Trophoblast cell (in vitro differentiated cells and primary cell): ENCODE data around the gene SMAP1.
A peak's percentile ranks its signal among the peaks of the same experiment; 100 is the strongest.

Source experiments
- DNase-seq, 2 donors: peaks; one replicate each; pipeline ENCODE4 v3.0.0-alpha.2; 2016
- H2AFZ ChIP-seq: 2 replicates; pipeline ENCODE4 v1.6.1; 2013; ENCODE audit warnings: low read length, moderate library complexity, mild to moderate bottlenecking; ENCODE audit not compliant: insufficient read depth, poor library complexity
- H2AK5ac ChIP-seq: 2 replicates; pipeline ENCODE4 v1.6.1; 2013; ENCODE audit warnings: mild to moderate bottlenecking, low read length
- H2BK120ac ChIP-seq: 2 replicates; pipeline ENCODE4 v1.6.1; 2013; ENCODE audit warnings: low read length, mild to moderate bottlenecking, moderate library complexity; ENCODE audit not compliant: insufficient read depth, poor library complexity
- H2BK12ac ChIP-seq: 2 replicates; pipeline ENCODE4 v1.6.1; 2013; ENCODE audit warnings: mild to moderate bottlenecking, low read length, moderate library complexity
- H2BK5ac ChIP-seq: 2 replicates; pipeline ENCODE4 v1.6.1; 2013; ENCODE audit warnings: low read length, low read depth, moderate library complexity, mild to moderate bottlenecking; ENCODE audit not compliant: poor library complexity
- H3K14ac ChIP-seq: 2 replicates; pipeline ENCODE4 v1.6.1; 2013; ENCODE audit warnings: mild to moderate bottlenecking, low read length
- H3K18ac ChIP-seq: 2 replicates; pipeline ENCODE4 v1.6.1; 2013; ENCODE audit warnings: mild to moderate bottlenecking, low read length
- H3K23ac ChIP-seq: 2 replicates; pipeline ENCODE4 v1.6.1; 2013; ENCODE audit warnings: low read length
- H3K27ac ChIP-seq: 2 replicates; pipeline ENCODE4 v1.5.1; 2013; ENCODE audit warnings: low read depth, mild to moderate bottlenecking, inconsistent platforms, low read length, moderate library complexity
- H3K27me3 ChIP-seq: 2 replicates; pipeline ENCODE4 v1.6.1; 2013; ENCODE audit warnings: inconsistent platforms, mild to moderate bottlenecking, low read length, moderate library complexity; ENCODE audit not compliant: insufficient read depth
- H3K36me3 ChIP-seq, 2 experiments: 1 replicate in 1 of 2; 2 replicates in 1 of 2; pipeline ENCODE4 v1.6.1; 2013; ENCODE audit warnings: low read length in 2 of 2, mild to moderate bottlenecking in 2 of 2, moderate library complexity in 1 of 2; ENCODE audit not compliant: insufficient read depth in 2 of 2, control insufficient read depth in 1 of 2
- H3K4ac ChIP-seq: 2 replicates; pipeline ENCODE4 v1.6.1; 2013; ENCODE audit warnings: low read depth, mild to moderate bottlenecking, low read length, moderate library complexity
- H3K4me1 ChIP-seq, 2 experiments: 1 replicate in 1 of 2; 2 replicates in 1 of 2; pipeline ENCODE4 v1.6.1; 2013; ENCODE audit warnings: low read length in 2 of 2, mild to moderate bottlenecking in 2 of 2, moderate library complexity in 1 of 2; ENCODE audit not compliant: insufficient read depth in 2 of 2, control insufficient read depth in 1 of 2
- H3K4me2 ChIP-seq: 2 replicates; pipeline ENCODE4 v1.6.1; 2013; ENCODE audit warnings: inconsistent platforms, mild to moderate bottlenecking, low read length, moderate library complexity
- H3K4me3 ChIP-seq: 2 replicates; pipeline ENCODE4 v1.5.1; 2013; ENCODE audit warnings: mild to moderate bottlenecking, low read depth, low read length, inconsistent platforms
- H3K79me1 ChIP-seq: one replicate; pipeline ENCODE4 v1.6.1; 2013; ENCODE audit warnings: low read length
- H3K79me2 ChIP-seq: 2 replicates; pipeline ENCODE4 v1.6.1; 2013; ENCODE audit warnings: low read length, mild to moderate bottlenecking; ENCODE audit not compliant: control insufficient read depth, insufficient read depth, poor library complexity
- H3K9ac ChIP-seq: 2 replicates; pipeline ENCODE4 v1.6.1; 2013; ENCODE audit warnings: mild to moderate bottlenecking, low read length
- H3K9me3 ChIP-seq: 2 replicates; pipeline ENCODE4 v1.6.1; 2013; ENCODE audit warnings: low read depth, mild to moderate bottlenecking, control low read depth, inconsistent platforms, low read length; ENCODE audit not compliant: insufficient read depth
- H4K12ac ChIP-seq: 2 replicates; pipeline ENCODE4 v1.6.1; 2013; ENCODE audit warnings: low read depth, mild to moderate bottlenecking, low read length, moderate library complexity
- H4K8ac ChIP-seq: 2 replicates; pipeline ENCODE4 v1.6.1; 2013; ENCODE audit warnings: low read depth, mild to moderate bottlenecking, low read length, moderate library complexity
- H4K91ac ChIP-seq: one replicate; pipeline ENCODE4 v1.6.1; 2013; ENCODE audit warnings: low read depth, mild to moderate bottlenecking, low read length, moderate library complexity
- WGBS: extraction: QIAGEN DNeasy Blood & Tissue Kit; methylation state at CpG from one replicate; pipeline ENCODE4 v1.1.7; 2013; ENCODE audit warnings: missing lambda C conversion rate; ENCODE audit not compliant: insufficient read length, insufficient coverage; ENCODE audit errors: extremely low coverage; 5-methylcytosine and 5-hydroxymethylcytosine counted together

SMAP1 gene

DNA sequence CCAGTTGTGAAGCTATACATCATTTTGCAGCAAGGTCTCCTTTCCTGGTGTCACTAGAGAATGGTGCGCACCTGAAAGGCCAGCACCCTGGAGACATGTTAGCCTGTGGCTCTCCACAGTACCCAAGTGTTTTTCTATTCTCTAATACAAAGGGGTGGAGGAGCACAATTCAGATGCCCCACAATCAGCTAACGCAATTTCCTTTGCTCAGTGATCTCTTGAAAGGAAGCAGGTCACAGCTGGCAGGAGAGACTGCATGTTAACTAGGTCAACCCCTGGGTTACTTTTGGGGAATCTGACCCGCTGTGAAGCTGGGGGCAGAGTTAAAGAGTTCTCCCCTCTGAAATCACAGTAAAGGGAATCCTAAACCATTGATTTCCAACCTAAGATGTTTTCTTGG is 196.7 kb downstream of the SMAP1 start:
- no peak overlapping the region for H4K91ac ChIP-seq
- no peaks in the 10 kb centered on the region for H3K27me3 ChIP-seq
- H3K9me3 ChIP-seq: no peaks in the 10 kb centered on the region
- WGBS: no CpG with 5 or more reads among the region's 3 CpGs
- H3K4ac ChIP-seq: no peak overlapping the region
- no peak overlapping the region for H3K23ac ChIP-seq
- no peaks in the 10 kb centered on the region for H3K36me3 ChIP-seq
- H2AK5ac ChIP-seq: no peak overlapping the region
- no peak overlapping the region for H4K12ac ChIP-seq
- H3K27ac ChIP-seq: no peak overlapping the region
- H2BK12ac ChIP-seq: no peak overlapping the region
- H3K18ac ChIP-seq: no peak overlapping the region
- no peaks in the 10 kb centered on the region for H3K4me1 ChIP-seq
- no peak overlapping the region for H4K8ac ChIP-seq
- no peak overlapping the region for H2BK5ac ChIP-seq
- H3K79me2 ChIP-seq: no peaks in the 10 kb centered on the region
- H3K79me1 ChIP-seq: no peaks in the 10 kb centered on the region
- H3K4me2 ChIP-seq: no peak overlapping the region
- DNase-seq: no peak
- H3K14ac ChIP-seq: no peak overlapping the region
- no peak overlapping the region for H2BK120ac ChIP-seq
- no peak overlapping the region for H3K4me3 ChIP-seq
- no peak overlapping the region for H3K9ac ChIP-seq
- no peak overlapping the region for H2AFZ ChIP-seq

DNA sequence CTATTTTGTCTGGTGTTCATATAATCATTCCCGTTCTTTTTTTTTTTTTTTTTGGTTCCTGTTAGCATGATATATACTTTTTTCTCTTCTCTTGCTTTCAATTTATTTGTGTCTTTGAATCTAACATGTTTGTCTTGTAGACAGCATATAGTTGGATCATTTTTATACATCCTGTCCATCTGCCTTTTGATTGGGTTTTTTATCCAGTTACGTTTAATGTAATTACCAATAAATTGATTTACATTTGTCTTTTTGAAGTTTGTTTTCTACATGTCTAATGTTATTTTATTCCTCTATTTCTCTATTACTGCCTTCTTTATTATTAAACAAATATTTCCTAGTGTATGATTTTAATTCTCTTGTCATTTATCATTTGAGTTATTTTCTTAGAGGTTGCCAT is 204.8 kb downstream of the SMAP1 start:
- H3K27ac ChIP-seq: no peak overlapping the region
- no peaks in the 10 kb centered on the region for H3K79me1 ChIP-seq
- WGBS: no CpG with 5 or more reads among the region's 2 CpGs
- H3K9ac ChIP-seq: no peak overlapping the region
- no peak overlapping the region for H2BK120ac ChIP-seq
- no peak overlapping the region for H3K18ac ChIP-seq
- no peak overlapping the region for H4K91ac ChIP-seq
- no peak for DNase-seq
- no peak overlapping the region for H2BK12ac ChIP-seq
- no peak overlapping the region for H4K8ac ChIP-seq
- no peak overlapping the region for H2AK5ac ChIP-seq
- H3K23ac ChIP-seq: no peak overlapping the region
- no peaks in the 10 kb centered on the region for H3K36me3 ChIP-seq
- H2AFZ ChIP-seq: no peak overlapping the region
- no peaks in the 10 kb centered on the region for H3K79me2 ChIP-seq
- no peaks in the 10 kb centered on the region for H3K4me1 ChIP-seq
- H3K4me3 ChIP-seq: no peak overlapping the region
- no peak overlapping the region for H2BK5ac ChIP-seq
- no peak overlapping the region for H3K4ac ChIP-seq
- no peaks in the 10 kb centered on the region for H3K9me3 ChIP-seq
- no peak overlapping the region for H4K12ac ChIP-seq
- H3K27me3 ChIP-seq: no peaks in the 10 kb centered on the region
- no peak overlapping the region for H3K4me2 ChIP-seq
- no peak overlapping the region for H3K14ac ChIP-seq

DNA sequence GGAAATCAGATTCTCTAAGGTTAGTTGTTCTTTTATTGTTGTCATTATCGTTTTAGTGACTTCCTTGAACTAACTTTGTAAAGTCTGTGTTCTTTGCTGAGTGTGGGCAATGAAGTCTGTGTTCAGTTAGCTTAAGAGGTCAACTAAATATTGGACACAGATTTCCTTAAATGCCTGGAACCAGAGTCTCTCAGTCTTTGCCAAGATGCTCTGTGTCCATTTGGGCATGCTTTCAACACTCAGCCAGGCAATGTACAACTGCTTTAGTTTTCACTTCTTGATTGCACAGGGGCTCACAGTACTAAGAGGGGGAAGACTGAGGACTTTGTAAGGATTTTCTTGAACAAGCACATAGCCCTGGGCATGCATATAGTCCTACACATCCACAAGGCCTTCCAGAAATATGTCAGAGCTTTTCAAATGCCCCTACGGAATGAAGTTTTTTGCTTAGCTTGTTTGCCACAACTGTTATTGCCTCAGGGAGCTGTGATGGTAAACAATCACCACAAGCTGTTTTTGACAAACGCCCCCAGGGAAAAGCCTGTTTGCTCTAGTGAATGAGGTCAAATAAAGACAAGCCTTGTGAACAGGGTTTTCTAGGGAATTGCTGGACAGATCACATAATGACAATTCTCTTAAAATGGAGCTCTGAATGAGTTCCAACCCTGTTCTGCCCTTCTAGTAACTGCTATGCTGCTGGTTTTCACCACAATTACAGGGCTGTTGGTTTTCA is 206.7 kb downstream of the SMAP1 start:
- WGBS: no CpG with 5 or more reads among the region's 3 CpGs
- Histone ChIP-seq H3K4ac (no peak overlapping the region), H2BK120ac (no peak overlapping the region), H3K79me2 (no peaks in the 10 kb centered on the region), H3K9me3 (no peaks in the 10 kb centered on the region), H3K27ac (no peak overlapping the region), H4K12ac (no peak overlapping the region), H3K4me3 (no peak overlapping the region), H3K27me3 (no peaks in the 10 kb centered on the region), H3K18ac (no peak overlapping the region), H2AK5ac (no peak overlapping the region), H2AFZ (no peak overlapping the region), H3K4me1 (no peaks in the 10 kb centered on the region), H3K79me1 (no peaks in the 10 kb centered on the region), H2BK12ac (no peak overlapping the region), H3K4me2 (no peak overlapping the region), H3K36me3 (no peaks in the 10 kb centered on the region), H3K23ac (no peak overlapping the region), H4K8ac (no peak overlapping the region), H4K91ac (no peak overlapping the region), H3K9ac (no peak overlapping the region), H2BK5ac (no peak overlapping the region), H3K14ac (no peak overlapping the region)
- DNase-seq: no peak

DNA sequence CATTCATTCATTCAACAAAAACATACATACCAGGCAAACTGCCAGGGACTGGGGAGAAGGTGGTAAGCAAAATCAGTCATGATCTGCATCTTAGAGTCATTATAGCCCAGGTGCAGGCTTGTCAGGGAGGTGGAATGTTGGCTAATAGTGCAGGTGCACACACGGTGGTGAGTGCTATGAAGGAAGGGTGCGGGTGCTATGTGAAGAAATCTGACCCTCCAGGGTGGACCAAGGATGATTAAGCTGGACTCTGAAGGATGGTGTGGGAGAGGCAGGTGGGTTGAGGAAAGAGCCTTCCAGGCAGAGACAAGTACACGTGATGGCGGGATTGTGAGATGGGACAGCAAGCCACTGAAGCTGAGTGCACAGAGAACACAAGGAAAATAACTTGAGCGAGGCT is 211.8 kb downstream of the SMAP1 start:
- Histone ChIP-seq H3K23ac (no peak overlapping the region), H3K4me3 (no peak overlapping the region), H3K27me3 (no peaks in the 10 kb centered on the region), H3K27ac (no peak overlapping the region), H2BK120ac (no peak overlapping the region), H3K9me3 (no peaks in the 10 kb centered on the region), H3K79me2 (no peaks in the 10 kb centered on the region), H2AFZ (no peak overlapping the region), H3K36me3 (no peaks in the 10 kb centered on the region), H3K79me1 (no peaks in the 10 kb centered on the region), H3K9ac (no peak overlapping the region), H4K12ac (no peak overlapping the region), H3K4me2 (no peak overlapping the region), H3K14ac (no peak overlapping the region), H4K91ac (no peak overlapping the region), H2BK5ac (no peak overlapping the region), H2BK12ac (no peak overlapping the region), H3K4ac (no peak overlapping the region), H4K8ac (no peak overlapping the region), H2AK5ac (no peak overlapping the region), H3K4me1 (no peaks in the 10 kb centered on the region), H3K18ac (no peak overlapping the region)
- DNase-seq: peak; percentile 67 to 69
- no CpG with 5 or more reads among the region's 5 CpGs for WGBS
